GM19035 (cell line): ENCODE data around the gene BTBD6.

ENCODE experiments used
- ATAC-seq: cut with Tn5 transposase; IDR thresholded peaks from one replicate; pipeline ENCODE4 v1.9.1; 2021; ENCODE audit not compliant: unreplicated experiment

The BTBD6 gene

DNA sequence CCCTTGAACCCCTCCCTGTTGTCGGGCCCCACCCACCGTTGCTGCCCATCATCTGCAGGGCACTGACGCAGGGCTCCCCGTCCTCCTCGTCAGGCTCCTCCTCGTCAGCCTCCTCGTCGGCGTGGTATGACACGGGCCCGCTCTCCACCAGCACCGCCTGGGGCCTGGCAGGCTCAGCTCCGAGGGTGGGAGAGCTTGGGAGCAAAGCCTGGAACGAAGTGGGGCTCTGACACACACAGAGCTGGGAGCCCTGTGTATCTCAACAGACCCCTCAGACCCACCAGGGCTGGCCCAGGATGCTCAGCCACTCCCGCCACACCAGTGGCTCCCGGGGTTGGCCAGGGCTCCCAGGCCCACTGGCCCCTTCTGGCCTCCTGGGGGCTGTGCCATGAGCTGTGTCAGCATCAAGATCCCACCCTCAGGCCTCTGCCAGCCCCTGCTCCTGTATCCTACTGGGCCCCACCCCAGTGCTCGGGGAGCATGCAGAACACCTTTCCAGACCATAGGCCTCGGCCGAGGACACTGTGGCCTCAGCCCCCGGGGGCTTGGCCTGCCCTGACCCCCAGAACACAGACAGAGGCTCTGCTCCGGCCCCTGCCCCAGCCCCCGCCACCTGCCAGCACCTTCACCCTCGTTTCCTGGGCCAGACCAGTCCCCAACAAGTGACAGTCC, 37.1 kb upstream of the BTBD6 start:
- ATAC-seq = no peak

DNA sequence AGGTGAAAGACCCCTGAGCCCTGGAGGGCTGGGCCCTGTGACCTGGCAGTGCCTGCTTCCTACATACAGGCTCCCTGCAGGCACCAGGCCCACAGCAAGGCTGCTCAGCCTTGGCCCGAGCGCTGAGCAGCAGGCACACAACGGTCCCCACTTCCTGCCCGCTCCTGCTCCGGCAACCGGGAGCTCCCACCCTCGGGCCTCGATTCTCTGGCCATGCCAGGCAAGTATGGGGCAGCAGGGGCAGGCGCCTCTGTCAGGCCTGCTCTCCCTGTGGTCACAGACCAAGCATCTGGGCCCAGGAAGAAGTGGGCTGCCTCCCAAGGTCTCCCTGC, 36.6 kb upstream of the BTBD6 start:
- ATAC-seq = no peak

DNA sequence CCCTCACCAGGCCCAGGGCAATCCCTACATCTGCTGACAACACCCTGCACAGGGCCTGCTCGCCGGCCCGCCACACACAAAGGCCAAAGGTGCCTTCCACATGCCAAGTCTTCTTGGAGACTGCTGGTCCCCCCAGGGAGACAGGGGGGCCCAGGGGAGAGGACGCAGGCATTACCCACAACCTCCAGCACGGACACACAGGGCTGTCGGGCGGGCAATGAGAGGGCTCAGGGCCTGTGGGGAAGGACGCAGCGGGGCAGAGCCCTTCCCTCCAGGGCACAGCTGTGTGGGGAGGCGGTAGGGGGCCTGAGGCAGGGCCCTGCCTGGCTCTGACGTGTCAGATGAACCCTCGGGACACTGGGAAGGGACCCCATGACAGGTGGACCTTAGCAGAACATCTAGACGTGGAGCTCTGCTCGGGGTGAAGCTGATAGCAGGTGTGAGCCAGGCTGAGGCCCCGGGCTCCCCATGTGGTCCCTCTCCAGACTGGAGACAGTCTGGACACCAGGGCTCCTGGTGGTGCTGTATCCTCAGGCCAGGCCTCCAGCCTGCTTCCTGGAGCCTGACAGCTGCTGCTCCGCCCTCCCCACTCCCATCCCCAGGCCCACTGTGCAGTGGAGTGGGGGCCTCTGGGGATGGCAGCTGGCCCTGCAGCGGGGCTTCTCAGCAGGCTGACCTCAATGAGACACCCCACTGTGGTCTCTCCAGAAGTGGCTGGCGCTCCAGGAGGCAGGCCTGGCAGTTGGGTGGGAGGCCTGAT, 35.6 kb upstream of the BTBD6 start:
- no peak for ATAC-seq

DNA sequence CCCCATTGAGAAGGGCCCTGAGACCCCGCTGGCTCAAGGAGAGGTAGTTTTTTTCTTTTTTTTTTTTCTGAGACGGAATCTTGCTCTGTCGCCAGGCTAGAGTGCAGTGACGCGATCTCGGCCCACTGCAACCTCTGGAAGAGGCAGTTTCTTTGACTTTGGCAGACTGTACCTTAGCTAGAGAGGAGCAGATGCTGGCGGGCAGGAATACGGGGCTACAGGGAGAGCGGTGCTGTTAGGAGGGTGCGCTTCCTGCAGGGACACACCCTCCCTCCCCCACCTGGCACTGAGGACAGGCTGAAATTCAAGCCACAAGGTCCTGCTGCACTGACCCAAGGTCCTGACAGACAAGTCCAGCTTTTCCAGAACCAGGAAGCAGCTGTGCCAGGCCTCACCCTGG, 35.0 kb upstream of the BTBD6 start:
- ATAC-seq = no peak

- no peak for ATAC-seq
These were observed 33.9 kb upstream of the BTBD6 start for GRCh38 chr14:105214324-105214915.

DNA sequence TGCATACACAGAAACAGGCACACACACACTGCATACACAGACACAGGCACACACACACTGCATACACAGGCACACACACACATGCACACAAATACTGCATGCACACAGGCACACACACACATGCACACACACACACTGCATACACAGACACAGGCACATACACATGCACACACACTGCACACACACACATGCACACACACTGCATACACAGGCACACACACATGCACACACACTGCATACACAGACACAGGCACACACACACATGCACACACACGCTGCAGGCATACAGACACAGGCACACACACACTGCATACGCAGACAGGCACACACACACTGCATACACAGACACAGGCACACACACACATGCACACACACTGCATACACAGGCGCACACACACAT, 32.7 kb upstream of the BTBD6 start:
- no peak for ATAC-seq

DNA sequence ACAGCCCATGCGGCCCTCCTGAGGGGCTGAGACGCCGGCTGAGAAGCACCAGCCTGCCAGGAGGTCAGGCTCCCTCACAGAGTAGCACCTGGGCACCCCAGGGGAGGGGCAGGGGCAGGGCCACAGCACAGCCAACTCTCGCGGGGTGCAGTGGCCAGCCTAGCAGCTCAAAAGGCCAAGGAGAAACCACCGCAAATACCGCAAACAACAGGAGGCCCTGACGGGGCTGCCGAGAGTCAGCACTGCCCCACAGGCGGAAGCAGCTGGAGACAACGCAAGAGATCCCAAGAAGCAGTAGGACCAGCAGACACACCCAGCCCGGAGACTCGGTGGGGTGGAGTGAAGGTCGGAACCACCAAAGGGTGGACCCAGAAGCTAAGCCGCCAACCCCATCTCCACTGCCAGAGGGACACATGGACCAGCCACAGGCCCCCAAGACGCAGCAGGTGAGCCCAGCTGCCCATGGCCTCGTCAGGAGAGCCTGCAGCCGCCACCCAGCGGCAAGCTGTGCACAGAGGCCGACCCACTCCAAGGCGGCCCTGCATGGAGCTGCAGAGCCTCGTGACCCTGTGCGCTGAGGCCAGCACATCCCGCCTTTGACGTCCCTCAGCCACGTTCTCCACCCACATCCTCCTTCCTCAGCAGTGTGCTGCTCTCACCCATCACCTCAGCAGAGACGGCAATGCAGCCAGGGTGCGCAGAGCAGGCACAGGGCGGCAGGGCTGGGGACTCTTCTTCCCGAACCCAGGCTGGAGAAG, 31.7 kb upstream of the BTBD6 start:
- no peak for ATAC-seq

- ATAC-seq = no peak
These were observed 30.6 kb upstream of the BTBD6 start for GRCh38 chr14:105217774-105218173.

DNA sequence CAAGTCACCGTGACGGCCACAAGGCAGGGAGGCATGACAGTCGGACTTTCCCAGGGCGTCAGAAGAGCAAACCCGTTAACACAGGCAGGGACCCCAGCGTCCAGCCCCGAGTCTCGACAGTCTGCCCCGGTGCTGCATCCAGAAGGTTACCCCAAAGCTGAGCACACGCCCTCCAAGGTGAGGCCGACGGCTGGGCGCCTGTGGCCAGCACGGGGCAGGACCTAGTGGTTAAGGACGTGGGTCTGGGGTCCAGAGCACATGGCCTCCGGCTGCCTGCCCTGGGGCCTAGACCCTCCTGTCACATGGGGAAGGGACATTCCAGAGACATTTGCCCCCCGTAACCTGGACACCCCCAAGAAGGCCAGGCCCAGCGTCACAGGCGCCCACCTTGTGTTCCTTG, 29.7 kb upstream of the BTBD6 start:
- ATAC-seq = no peak

DNA sequence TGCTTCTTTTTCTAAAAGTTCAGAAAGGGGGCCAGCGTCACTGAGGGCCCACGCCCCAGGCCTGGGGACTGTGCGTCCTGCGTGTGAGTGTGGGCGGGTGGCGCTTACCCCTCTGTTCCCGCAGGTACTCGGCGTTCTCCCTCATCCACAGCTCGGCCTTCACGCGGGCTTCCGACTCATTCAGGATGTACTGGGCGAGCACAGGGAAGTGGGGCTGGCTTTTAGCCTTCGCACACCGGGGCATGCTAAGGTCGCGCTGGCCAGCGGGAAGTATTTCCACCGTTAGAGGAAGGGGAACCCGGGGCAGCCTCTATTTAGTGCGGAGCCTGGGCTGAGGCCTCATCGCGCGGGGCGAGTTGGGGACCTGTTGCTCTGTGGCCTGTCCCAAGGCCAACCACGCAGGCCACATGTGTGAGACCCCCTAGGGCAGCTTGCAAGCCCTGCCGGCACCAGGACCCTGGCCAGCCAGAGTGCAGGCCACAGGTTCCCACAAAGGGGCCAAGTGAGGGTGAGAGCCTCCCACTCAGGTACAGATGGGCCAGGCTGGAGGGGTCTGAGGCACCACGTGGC, 29.2 kb upstream of the BTBD6 start:
- ATAC-seq = no peak

- ATAC-seq = no peak
These were observed 28.6 kb upstream of the BTBD6 start for GRCh38 chr14:105219753-105220152.

DNA sequence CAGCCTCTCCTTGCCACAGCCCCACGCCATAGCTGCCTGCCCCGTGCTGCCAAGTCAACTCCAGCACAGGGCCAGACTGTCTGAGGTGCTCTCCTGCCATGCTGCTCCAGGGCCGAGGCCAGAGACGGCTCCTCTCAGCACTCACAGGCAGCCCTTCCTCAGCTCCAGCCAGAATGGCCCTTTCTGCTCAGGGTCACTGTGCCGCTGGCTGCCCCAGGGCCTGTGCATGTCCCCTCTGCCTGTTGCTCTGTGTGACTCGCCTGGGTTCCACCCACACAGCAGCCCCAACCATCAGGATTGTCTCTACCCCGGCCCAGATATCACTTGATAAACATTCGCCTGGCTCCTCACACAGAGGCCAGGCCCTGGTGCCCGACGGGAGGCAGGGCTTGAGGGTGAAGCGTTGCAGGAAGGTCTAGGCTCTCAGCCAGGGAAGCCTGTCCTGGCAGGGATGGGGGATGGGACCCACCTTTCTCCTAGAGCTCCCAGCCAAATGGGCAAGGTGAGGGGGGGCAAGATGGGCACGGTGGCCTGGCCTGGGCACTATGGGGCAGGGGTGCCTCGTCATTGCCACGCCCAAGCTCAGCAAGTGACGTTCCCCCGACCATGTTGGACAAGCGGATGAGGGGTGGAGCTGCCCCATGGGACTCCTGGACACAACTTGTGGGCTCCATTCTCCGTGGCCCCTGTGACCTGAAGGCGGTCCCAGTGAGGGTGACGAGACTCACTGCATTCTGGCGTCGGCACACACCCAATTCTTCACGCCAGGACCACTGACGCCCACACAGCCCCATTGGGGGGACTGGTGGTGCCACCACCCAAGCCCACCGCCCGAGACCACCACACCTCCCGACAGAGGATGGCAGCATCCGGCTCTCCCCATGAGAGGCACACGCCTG, 27.4 kb upstream of the BTBD6 start:
- no peak for ATAC-seq

- ATAC-seq = no peak
These were observed 26.6 kb upstream of the BTBD6 start for GRCh38 chr14:105221598-105222178.

DNA sequence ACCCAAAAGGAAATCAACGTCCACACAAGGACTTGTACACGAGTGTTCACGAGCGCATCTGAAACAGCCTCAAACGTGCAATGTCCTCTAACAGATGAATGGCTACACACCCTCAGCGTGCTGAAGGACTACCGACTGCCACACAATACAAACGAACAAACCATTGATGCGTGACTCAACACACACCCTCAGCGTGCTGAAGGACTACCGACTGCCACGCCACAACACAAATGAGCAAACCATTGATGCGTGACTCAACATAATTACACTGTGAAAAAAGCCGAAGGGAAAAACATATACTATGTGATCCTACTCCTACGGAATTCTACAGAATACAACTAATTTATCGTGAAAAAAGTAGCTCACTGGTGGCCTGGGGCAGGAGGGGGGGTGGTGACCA, 25.1 kb upstream of the BTBD6 start:
- no peak for ATAC-seq

GRCh38 chr14:105223770-105224544, 24.4 kb upstream of the BTBD6 start:
- ATAC-seq = no peak

- no peak for ATAC-seq
These were observed 23.3 kb upstream of the BTBD6 start for GRCh38 chr14:105224845-105225570.

- ATAC-seq = no peak
These were observed 22.1 kb upstream of the BTBD6 start for GRCh38 chr14:105226198-105226597.

DNA sequence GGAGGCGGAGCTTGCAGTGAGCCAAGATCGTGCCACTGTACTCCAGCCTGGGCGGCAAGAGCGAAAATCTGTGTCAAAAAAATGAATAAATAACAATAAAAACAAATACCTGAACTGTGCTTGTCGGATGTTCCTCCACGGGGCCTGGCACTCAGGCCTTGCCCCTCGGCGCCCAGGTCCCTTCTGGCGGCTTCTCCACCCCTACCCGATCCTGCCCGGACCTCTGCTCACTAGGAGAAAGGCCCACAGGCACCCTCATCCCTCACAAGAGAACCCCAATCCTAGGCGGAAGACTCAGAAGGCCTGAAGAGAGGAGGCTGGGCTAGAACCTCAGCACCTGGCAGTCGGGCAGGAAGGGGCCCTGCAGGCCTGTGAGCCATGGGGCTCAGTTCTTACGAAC, 21.0 kb upstream of the BTBD6 start:
- ATAC-seq = no peak

GRCh38 chr14:105228562-105228961, 19.8 kb upstream of the BTBD6 start:
- no peak for ATAC-seq
